HG03520 (cell line): ENCODE measurements around the gene TXNDC2.
"Not testable (repeated sequence)": the region's sequence is repeated elsewhere in the genome, so short reads cannot be mapped to it uniquely, and the experiment has no call there.

ENCODE experiments used
- ATAC-seq: cut with Tn5 transposase; IDR thresholded peaks from one replicate; pipeline ENCODE4 v1.9.1; 2021; ENCODE audit warnings: mild to moderate bottlenecking, moderate library complexity; ENCODE audit not compliant: unreplicated experiment

TXNDC2 gene

DNA sequence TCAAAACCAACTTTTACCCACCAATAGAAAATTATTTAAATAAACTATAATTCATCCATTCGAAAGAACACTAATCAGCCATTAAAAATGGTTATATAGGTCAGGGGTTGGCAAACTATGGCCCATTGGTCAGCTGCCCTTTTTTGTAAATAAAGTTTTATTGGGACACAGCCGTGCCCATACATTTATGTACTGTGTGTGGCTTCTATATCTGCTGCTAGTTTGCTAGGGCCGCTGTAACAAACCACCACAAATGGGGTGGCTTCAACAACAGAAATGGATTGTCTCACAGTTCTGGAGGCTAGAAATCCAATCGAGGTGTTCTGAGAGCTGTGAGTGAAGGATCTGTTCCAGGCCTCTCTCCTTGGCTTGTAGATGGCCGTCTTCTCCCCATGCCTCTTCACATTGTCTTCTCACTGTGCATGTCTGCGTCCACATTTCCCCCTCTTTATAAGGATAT, 7.0 kb upstream of the TXNDC2 start:
- no peak for ATAC-seq

DNA sequence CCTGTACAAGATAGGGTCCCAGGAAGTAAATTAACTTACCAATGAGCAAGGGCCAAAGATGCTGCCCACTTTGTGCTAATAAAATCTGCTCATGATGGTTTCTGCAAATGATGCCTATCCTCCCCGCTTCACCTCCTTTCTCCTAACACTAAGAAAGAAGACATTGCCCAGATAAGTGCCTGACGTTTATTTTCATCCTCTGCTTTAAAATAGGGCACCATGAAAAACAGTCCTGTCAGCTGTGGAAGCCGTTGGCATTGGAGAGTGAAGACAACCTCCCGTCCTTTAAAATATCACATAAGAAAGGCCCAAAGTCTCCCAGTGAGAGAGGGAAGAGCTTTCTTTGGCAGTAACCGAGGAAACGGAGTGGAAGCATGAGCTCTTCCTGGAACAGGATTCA, 1.7 kb upstream of the TXNDC2 start:
- ATAC-seq: no peak

DNA sequence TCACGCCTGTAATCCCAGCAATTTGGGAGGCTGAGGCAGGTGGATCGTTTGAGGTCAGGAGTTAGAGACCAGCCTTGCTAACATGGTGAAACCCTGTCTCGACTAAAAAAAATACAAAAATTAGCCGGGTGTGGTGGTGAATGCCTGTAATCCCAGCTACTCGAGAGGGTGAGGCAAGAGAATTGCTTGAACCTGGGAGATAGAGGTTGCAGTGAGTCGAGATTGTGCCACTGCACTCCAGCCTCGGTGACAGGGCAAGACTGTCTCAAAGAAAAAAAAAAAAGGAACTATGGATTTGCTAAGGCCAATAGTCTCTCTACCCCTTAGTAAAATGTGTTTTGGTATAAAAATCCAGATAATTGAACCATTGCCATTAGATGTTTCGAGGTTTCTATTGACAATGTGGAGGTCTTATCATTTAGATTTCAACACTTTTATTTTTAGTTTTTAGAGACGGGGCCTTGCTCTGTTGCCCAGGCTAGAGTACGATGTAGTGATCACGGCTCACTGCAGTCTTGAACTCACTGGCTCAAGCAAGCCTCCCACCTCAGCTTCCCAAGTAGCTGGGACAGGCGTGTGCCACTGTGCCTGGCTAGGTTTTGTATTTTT, 1.1 kb upstream of the TXNDC2 start:
- no peak for ATAC-seq

- no peak for ATAC-seq
Measured at GRCh38 chr18:9886005-9886348, 204 bp downstream of the TXNDC2 start.

DNA sequence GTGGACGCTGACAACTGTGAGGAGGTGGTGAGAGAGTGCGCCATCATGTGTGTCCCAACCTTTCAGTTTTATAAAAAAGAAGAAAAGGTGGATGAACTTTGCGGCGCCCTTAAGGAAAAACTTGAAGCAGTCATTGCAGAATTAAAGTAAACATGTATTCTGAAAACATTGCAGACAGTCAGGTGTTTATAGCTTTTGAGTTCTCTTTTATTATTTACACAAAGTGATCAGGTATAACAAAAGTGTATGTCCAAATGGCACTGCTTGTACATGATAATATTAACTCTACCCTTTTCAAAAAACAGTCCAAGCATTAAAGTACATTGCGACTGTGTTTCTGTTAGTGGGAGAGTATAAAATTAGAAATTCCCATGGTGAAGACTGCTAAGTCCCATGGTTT, 2.2 kb downstream of the TXNDC2 start:
- ATAC-seq: no peak

DNA sequence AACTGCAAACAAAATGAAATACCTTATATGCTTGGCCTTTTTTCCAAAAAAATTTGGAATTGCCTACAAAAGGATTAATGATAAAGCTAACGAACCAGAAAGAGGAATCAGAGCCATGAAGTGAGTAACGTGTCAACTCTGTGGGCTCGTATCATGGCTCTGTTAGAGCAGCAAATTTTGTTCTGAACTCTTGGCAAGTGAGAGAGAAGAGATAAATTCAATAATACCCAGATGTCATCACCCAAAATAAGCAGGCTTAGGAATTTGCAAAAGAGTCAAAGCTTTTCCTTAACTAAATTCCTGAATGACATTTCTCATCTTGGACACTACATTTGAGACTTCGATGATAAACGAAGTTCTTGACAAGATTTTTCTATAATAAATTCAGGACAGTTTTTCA, 4.4 kb downstream of the TXNDC2 start:
- no peak for ATAC-seq

DNA sequence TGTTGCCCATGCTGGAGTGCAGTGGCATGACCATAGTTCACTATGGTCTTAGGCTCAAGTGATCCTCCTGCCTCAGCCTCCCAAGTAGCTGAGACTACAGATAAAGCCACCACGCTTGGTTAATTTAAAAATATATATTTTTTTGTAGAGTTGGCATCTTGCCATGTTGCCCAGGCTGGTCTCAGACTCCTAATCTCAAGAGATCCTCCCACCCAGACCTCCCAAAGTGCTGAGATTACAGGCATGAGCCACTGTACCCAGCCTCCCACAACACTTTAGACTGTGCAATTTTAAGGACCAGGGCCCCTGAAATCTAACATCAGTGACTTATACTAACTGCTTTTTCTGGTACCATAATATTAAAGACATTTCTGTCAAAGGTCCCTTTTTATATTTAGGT, 5.2 kb downstream of the TXNDC2 start:
- ATAC-seq: no peak

DNA sequence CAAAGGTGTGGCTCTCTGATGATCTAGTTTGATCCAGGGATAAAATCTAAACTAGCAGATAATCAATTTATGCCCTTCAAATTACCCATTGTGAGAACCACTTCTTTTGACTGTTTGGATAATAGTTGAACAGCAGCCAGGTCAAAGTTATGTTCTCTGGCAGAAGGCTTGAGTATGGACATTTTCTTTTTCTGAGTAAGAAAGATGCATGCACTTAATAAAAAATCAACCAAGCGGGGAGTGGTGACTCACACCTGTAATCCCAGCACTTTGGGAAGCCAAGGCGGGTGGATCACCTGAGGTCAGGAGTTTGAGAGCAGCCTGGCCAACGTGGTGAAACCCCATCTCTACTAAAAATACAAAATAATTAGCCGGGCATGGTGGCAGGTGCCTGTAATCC, 5.7 kb downstream of the TXNDC2 start:
- not testable (repeated sequence) for ATAC-seq

DNA sequence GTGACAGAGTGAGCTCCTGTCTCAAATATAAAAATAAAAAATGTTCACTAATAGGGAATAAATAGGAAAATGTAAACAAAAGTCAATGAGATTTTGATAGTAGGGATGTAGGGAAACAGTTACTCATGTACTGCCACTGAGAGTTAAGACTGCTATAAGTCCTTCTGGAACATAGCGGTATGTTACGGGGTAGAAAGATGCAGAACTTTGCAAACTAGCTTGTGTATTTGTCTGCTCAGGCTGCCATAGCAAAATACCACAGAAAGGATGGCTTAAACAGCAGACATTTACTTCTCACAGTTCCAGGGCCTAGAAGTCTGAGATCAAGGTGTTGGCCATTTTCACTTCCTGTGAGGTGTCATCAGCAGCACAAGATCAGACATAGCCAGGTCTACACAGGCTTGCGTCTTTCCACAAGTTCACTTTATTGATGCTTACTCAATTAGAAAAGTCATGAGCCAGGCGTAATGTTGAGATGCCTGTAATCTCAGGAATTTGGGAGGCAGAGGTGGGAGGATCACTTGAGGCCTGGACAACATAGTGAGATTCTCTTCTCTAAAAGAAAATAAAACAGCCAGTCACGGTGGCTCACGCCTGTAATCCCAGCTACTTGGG, 8.8 kb downstream of the TXNDC2 start:
- no peak for ATAC-seq

DNA sequence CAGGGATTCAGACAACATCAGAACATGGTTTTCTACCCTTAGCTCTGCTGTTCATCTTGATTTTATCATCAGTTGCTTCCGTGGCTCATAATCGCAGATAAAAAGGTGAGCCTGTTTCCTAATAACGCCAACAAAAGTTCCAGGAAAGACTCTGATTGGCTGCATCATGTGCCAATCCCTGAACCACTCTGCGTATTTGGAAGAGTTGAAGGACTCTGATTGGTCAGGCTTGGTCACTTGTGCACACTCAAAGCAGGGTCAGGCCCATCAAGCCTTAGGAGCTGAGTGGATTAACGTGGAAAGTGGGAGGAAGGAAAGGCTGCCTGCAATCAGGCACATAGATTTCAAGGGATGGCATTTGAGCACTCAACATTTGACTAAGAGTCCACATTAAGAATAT, 11.4 kb downstream of the TXNDC2 start:
- no peak for ATAC-seq

- not testable (repeated sequence) for ATAC-seq
Measured at GRCh38 chr18:9897787-9898291, 12.1 kb downstream of the TXNDC2 start.

- no peak for ATAC-seq
Measured at GRCh38 chr18:9898792-9899549, 13.2 kb downstream of the TXNDC2 start.

DNA sequence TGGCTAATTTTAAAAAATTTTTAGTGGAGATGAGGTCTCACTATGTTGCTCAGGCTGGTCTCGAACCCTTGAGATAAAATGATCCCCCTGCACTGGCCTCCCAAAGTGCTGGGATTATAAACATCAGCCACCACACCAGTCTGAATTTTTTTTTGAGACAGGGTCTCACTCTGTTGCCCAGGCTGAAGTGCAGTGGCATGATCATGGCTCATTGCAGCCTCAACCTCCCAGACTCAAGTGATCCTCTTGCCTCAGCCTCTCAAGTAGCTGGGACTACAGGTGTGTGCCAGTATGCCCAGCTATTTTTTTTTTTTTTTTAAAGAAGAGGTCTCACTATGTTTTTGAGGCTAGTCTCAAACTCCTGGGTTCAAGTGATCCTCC, 13.8 kb downstream of the TXNDC2 start:
- not testable (repeated sequence) for ATAC-seq

- no peak for ATAC-seq
Measured at GRCh38 chr18:9900699-9901098, 14.9 kb downstream of the TXNDC2 start.

DNA sequence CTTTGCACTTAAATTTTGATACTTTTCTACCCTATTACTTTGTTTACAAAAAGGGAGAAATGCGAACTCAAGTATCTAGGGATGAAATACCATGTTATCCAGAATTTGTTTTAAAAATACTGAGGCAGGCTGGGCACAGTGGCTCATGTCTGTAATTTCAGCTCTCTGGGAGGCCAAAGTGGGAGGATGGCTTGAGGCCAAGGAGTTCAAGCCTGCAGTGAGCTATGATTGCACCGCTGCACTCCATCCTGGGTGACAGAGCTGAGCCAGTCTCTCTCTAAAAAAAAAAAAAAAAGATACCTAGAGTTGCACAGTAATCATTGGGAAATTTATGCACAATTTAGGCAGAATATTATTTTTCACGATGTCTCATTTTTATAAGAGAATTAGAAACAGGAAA, 15.6 kb downstream of the TXNDC2 start:
- no peak for ATAC-seq

DNA sequence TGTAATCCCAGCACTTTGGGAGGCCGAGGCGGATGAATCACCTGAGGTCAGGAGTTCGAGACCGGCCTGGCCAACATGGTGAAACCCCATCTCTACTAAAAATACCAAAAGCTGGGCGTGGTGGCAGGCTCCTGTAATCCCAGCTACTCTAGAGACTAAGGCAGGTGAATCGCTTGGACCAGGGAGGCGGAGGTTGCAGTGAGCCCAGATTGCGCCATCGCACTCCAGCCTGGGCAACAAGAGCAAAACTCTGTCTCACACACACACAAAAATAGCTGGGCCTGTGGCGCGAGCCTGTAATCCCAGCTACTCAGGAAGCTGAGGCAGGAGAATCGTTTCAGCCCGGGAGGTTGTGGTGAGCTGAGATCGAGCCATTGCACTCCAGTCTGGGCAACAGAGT, 16.5 kb downstream of the TXNDC2 start:
- ATAC-seq: not testable (repeated sequence)

DNA sequence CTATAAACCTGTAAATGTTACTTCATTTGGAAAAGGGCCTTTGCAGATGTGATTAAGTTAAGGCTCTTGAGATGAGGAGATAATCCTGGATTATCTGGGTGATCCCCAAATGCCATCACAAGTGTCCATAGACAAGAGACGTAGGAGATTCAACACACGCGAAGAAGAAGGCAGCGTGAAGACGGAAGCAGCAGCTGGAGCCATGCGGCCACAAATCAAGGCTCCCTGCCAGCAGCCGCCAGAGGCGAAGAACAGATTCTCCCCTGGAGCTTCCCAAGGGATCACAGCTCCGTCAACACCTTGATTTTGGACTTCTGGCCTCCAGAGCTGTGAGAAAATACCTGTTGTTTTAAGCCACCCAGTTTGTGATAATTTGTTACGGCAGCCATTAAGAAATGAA, 17.1 kb downstream of the TXNDC2 start:
- ATAC-seq: no peak

DNA sequence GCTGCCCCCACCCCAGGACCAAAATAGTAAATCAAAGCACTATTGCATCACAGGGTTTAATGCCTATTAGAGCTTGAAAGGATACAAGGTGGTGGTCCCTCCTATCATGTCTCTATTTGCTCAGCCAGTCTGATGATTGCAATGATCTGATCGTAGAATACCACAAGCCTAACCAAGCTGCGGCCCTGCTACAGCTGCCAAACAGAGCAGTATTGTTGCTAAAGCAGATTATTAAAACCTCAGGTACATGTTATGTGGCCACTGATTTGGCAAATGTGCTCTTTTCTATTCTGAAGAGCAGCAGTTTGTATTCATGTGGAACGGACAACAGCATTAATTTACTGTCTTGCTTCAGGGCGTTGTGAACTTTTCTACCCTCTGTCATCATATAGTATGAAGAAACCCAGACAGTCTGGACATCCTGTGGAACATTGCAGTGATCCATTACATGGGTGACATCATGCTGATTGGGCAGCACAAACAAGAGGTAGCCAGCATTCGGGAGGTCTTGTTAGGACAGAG, 19.7 kb downstream of the TXNDC2 start:
- ATAC-seq: no peak

GRCh38 chr18:9906481-9906880, 20.7 kb downstream of the TXNDC2 start:
- ATAC-seq: no peak

GRCh38 chr18:9907867-9908266, 22.1 kb downstream of the TXNDC2 start:
- ATAC-seq: no peak

DNA sequence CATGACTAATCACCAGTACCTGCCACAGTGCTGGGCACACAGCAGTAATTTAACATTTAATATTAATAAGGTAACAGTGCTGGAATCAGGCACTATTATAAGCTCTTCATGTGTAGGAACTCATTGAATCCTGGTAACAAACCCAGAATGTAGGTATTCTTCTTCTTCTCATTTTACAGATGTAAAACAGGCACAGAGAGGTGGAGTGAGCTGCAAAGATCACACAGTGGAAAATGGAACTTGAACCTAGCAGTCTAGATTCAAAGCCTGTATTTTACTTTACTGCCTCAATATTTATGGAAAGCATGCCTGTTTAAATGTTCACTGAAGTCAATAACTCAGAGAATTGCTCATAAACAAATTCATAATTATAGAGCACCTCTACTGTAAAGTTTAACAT, 24.3 kb downstream of the TXNDC2 start:
- ATAC-seq: no peak

- no peak for ATAC-seq
Measured at GRCh38 chr18:9910661-9911060, 24.9 kb downstream of the TXNDC2 start.
